ENCODE results near the gene SENP7.

Gene SENP7

GRCh38 chr3:101423984-101424888, 88.8 kb downstream of the SENP7 start:
- no peak for DNase-seq

GRCh38 chr3:101418851-101419250, 94.2 kb downstream of the SENP7 start:
- DNase-seq: no peak

GRCh38 chr3:101414121-101414520, 98.9 kb downstream of the SENP7 start:
- DNase-seq: no peak

GRCh38 chr3:101413656-101414055, 99.4 kb downstream of the SENP7 start:
- DNase-seq: no peak

GRCh38 chr3:101391413-101391950, 121.5 kb downstream of the SENP7 start:
- DNase-seq: no peak

- no peak for DNase-seq
Measured at GRCh38 chr3:101388706-101389105, 124.3 kb downstream of the SENP7 start.

GRCh38 chr3:101387351-101387750, 125.7 kb downstream of the SENP7 start:
- DNase-seq: no peak

- no peak for DNase-seq
Measured at GRCh38 chr3:101384426-101384825, 128.6 kb downstream of the SENP7 start.

GRCh38 chr3:101383656-101384055, 129.4 kb downstream of the SENP7 start:
- no peak for DNase-seq

GRCh38 chr3:101383156-101383575, 129.8 kb downstream of the SENP7 start:
- no peak for DNase-seq

GRCh38 chr3:101381809-101382208, 131.2 kb downstream of the SENP7 start:
- peak; percentile 66 to 80 for DNase-seq

- peak; percentile 22 to 23 for DNase-seq
Measured at GRCh38 chr3:101379658-101380376, 133.2 kb downstream of the SENP7 start.

- DNase-seq: no peak
Measured at GRCh38 chr3:101377796-101378195, 135.2 kb downstream of the SENP7 start.

- no peak for DNase-seq
Measured at GRCh38 chr3:101377209-101377608, 135.8 kb downstream of the SENP7 start.

GRCh38 chr3:101375586-101375985, 137.4 kb downstream of the SENP7 start:
- no peak for DNase-seq

GRCh38 chr3:101362406-101362805, 150.6 kb downstream of the SENP7 start:
- DNase-seq: no peak

GRCh38 chr3:101351829-101352228, 161.2 kb downstream of the SENP7 start:
- no peak for DNase-seq

GRCh38 chr3:101340591-101340990, 172.4 kb downstream of the SENP7 start:
- DNase-seq: no peak

GRCh38 chr3:101333883-101334282, 179.1 kb downstream of the SENP7 start:
- no peak for DNase-seq

GRCh38 chr3:101329016-101329673, 183.9 kb downstream of the SENP7 start:
- no peak for DNase-seq

GRCh38 chr3:101325393-101326134, 187.4 kb downstream of the SENP7 start:
- no peak for DNase-seq

- no peak for DNase-seq
Measured at GRCh38 chr3:101320475-101320874, 192.5 kb downstream of the SENP7 start, which contains the start of gene IMPG2. Gene IMPG2, minus strand, starts transcription at chr3:101320575. Its CDS starts 203 bp downstream, at chr3:101320372.
